SH-SY5Y (cell line): Measurements from ENCODE around the gene ZIC4.

Experiments used
- GATA2 ChIP-seq: IDR thresholded peaks from 2 replicates; pipeline ENCODE4 v1.6.1; 2011; ENCODE audit warnings: mild to moderate bottlenecking, low read depth, low read length
- GATA3 ChIP-seq: IDR thresholded peaks from 2 replicates; pipeline ENCODE4 v1.6.1; 2011; ENCODE audit warnings: low read depth, mild to moderate bottlenecking, low read length, moderate library complexity

ZIC4 gene

GRCh38 chr3:147368561-147369221 is 37.7 kb downstream of the ZIC4 start:
- TF ChIP-seq GATA2 (no peak), GATA3 (no peak)

DNA sequence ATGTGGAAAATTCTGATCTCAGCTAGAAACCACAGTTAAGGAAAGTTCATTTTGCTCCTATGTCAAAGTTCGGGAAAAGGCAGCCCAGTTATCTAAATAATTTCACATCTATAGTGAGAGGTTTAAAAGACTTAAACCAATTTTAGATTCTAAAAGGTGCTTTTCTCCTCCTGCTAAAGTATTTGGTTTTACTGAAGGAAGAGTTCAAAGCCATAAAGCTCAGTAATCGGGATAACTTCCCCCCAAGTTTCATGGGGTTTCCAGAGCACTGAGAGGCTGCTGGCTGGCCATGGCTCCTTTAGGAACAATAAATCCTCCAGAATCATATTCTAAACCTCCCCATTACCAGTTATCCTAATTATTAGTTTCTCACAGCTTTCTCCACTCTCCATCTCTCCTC is 38.2 kb downstream of the ZIC4 start:
- TF ChIP-seq GATA3 (no peak), GATA2 (no peak)

- TF ChIP-seq GATA2 (no peak), GATA3 (no peak)
These were observed 38.7 kb downstream of the ZIC4 start for GRCh38 chr3:147367676-147368075.

- TF ChIP-seq GATA3 (no peak), GATA2 (no peak)
These were observed 40.9 kb downstream of the ZIC4 start for GRCh38 chr3:147365196-147366115.

GRCh38 chr3:147364771-147365170 is 41.6 kb downstream of the ZIC4 start:
- TF ChIP-seq GATA2 (no peak), GATA3 (no peak)

DNA sequence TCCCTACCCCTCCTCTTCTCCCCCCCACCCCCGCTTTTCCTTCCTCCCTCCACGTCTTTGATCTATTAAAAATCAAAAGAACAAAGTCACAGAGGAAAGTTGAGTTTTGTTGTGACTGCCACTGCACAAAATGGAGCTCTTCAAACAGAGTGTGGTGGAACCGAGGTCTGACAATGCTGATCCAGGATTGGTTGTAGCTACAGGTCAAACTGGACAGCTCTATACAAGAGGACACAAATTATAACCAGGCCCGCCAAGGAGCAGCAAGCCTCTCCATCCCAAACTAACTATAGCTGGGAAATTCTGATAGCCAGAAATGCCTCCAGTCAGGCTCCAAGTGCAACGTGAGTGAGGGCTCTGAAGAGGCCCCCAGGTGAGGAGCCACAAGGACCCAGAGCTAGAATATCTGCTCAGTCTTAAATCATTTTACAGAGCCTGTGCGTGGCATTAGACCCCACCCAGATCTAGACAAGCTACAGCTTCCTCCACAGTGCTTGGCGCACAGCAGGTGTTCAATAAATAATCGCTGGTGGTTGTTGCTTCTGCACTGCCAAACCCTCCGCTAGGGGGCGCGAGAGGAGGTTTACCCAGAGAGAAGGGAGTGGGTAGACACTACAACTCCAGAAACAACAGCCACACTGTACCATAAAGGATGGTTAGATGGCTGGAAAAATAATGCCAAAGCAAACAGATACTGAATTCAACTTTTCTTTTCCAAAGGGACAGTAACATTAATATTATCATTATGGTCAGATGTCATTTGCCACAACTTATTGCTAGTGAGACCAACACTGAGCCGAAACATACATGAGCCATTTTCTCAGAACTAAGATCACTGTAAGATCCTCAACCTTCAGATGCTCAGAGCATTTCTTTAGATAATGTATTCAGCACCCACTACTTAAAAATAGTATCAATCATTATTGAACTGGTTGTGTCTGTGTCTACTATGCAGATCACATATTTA is 44.6 kb downstream of the ZIC4 start:
- no peak for TF ChIP-seq GATA2
- no peak for TF ChIP-seq GATA3

DNA sequence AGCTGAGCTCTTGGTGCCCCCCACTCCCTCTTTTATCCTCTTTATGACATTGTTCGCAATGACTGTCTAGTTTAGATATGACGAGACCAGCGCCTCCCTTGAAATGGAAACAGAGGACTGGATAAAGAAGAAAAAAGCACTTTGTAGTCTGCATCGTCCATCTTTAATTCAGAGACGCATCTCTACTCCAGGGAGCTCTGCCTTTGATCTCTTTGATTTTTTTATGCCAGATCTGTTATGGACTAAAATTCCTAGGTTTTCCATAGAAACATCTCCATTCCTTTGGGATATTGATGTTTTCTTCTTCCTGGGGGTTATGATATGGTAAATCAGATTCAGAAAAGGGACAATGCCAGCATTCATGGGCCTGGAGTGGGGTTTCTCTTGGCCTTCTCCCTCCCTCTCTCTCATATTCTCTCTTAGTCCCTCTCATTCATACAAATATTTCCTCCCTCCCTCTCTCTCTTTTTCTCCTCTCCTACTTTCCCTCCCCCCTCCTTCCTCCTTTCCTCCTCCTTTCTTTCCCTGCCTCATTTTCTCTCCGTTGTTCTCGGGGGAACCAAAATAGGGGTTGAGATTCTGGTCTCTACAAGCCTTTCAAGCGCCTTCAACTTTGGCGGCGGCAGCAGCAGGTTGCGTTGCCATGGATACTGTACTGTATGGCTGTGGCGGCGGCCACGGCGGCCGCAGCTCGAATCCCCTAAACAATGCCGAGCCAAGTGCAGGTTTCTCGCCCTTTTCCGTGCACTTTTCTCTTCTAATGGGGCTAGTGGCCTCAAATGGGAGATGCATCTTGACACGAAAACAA is 45.5 kb downstream of the ZIC4 start:
- TF ChIP-seq GATA2 (no peak), GATA3 (no peak)

DNA sequence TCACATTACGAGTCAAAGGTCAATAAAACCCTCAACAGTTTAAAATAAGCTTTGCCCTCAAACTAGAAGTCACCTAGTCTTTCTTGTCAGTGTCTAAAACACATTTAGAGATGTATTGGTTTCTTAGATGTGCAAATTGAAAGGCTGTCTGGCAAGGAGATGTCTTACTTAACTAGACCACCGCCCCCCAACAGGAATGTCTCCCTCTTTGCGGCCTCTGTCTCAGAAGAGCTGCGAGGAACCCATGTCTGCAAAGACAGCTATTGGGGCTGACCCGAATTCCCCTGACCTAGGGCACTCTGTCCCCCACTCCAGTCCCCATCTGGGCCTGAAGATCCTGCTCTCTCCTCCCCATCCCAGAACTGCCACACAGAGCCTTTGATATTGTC is 46.3 kb downstream of the ZIC4 start:
- TF ChIP-seq GATA3 = no peak
- TF ChIP-seq GATA2 = no peak

DNA sequence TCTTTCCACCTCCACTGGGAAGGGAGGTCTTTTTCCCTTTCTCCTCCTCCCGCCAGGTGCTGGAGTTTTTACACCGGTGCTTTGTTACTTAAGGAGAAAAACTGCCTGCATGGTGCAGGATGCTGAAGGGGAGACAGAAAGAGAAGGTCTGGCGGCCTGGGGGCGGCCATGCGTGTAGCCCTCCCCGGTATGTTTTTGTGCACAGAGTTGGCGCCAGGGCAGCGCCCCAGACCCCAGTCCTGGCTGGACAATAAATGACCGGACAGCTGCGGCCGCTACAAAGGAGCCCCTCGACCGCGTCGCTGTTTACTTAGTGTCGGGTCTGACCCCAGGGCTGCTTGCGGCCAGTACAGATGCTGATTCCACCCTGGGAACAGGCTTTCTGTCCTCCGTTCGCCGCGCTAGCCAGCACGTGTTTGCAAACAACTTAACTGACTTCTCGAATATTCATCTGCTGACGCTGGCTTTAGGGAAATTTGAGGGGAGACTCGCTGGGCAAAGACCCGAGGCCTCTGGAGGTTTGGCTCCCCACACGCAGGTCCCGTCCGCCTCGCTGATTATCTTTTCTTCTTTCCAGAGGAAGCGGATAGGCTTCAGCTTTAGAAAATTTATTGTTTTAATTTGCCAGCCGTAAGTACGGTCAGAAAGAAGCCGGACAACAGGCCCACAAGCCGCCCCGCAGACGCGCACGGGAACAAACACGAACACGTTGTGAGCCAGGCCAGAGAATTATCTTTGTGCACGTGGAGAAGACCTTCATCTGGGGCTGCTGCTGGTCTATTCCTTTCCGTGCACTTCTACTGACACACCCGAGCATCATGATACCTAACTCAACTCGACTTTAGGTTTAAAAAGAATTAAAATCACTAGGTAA is 46.9 kb downstream of the ZIC4 start:
- no peak for TF ChIP-seq GATA3
- no peak for TF ChIP-seq GATA2

- TF ChIP-seq GATA3 (no peak), GATA2 (no peak)
These were observed 48.0 kb downstream of the ZIC4 start for GRCh38 chr3:147358144-147358992.

DNA sequence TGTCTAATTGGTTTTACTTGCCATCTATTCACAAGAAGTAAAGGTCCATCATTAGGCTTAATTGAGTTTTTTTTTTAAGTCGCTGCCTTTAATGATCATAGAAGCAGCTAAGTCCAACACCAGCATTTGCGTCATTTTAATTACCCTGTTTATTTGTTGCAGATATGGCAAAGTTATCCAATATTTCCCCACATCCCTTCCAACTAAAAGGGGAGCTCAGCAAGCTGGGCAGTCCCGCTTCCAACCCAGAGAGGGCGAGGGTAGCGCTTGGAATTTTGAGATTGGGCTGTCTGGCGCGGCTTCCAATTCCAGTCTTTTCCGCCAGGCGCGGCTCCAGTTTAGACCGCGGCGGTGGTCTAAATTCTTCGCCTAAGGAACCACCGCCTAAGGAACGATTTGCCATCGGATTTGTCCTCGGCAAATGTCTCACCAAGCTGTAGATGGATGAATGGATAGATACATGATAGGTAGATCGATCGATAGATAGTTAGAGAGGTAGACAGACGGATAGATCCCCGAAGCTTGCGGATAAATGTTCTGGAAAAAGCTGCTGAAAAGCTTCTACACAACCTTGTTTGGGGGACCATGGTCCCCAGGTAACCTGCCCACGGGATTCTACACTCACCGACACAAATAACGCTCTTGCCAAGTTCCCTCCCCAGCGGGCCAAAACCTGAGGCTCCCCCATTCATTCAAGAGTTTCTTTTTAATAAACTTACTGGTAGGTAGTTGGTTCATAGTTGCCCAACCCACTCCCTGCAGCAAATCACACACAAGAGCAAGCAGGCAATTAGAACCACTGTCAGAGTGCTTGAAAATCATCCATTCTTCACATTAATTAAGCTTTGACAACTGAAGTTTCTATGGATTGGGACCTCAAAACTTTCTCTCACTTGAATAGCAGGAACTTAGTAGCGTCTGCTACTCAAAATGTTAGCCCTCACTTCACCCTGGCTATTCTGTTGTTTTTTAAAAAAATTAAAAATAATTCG is 49.1 kb downstream of the ZIC4 start:
- no peak for TF ChIP-seq GATA3
- no peak for TF ChIP-seq GATA2
